ENCODE measurements around the gene USP51.
"Not testable (repeated sequence)": the region's sequence is repeated elsewhere in the genome, so short reads cannot be mapped to it uniquely, and the experiment has no call there.

The USP51 gene

GRCh38 chrX:55464050-55464449 is 25.6 kb downstream of the USP51 start:
- DNase-seq = not testable (repeated sequence)

- not testable (repeated sequence) for DNase-seq
Measured at GRCh38 chrX:55459926-55460325, 29.7 kb downstream of the USP51 start.

- not testable (repeated sequence) for DNase-seq
Measured at GRCh38 chrX:55459426-55459825, 30.2 kb downstream of the USP51 start.

GRCh38 chrX:55455708-55456107 is 33.9 kb downstream of the USP51 start:
- DNase-seq = not testable (repeated sequence)

GRCh38 chrX:55452833-55453124 is 36.9 kb downstream of the USP51 start:
- DNase-seq = no peak

GRCh38 chrX:55451990-55452832 is 37.4 kb downstream of the USP51 start, which contains the start of gene MAGEH1:
TSS of gene MAGEH1 (plus strand) at chrX:55452127. CDS start at chrX:55452375, 248 bp downstream.
- peak; percentile 70 for DNase-seq

GRCh38 chrX:55451626-55451989 is 38.0 kb downstream of the USP51 start:
- DNase-seq = no peak

GRCh38 chrX:55451141-55451540 is 38.5 kb downstream of the USP51 start:
- DNase-seq = no peak

- DNase-seq = no peak
Measured at GRCh38 chrX:55450259-55450658, 39.4 kb downstream of the USP51 start.

GRCh38 chrX:55443468-55443867 is 46.2 kb downstream of the USP51 start:
- not testable (repeated sequence) for DNase-seq
